ENCODE results near the gene RBFA. TPM values are rescaled to one million over a fixed set of nuclear protein-coding genes. Genes with fewer than 3 reads are reported as not detected.

The RBFA gene
- total and polyA plus RNA-seq, 11 donors = 15.5 to 32.2 (median 21.6) TPM

- TF ChIP-seq CTCF (IDR thresholded peaks at IDR 0.05) (no peak), POLR2A (IDR thresholded peaks at IDR 0.05) (no peak)
- intact Hi-C loops (cut with DNase I) = no loop called here
- Histone ChIP-seq H3K4me1 (no peaks in the 10 kb centered on the region), H3K27ac (no peak overlapping the region), H3K36me3 (peaks cover 0 to under 1% (median 0%) of the 10 kb centered on the region in 9 donors), H3K27me3 (no peaks in the 10 kb centered on the region), H3K9me3 (peaks cover 0 to 20% (median 5%) of the 10 kb centered on the region in 12 donors), H3K4me3 (no peak overlapping the region)
- WGBS, 4 donors = 89 to 91% (median 90%) methylated on average over 8 to 9 of the region's 9 CpGs
- ATAC-seq (no peak), DNase-seq (no peak)
Measured at GRCh38 chr18:80065705-80066104, 31.5 kb downstream of the RBFA start.

- TF ChIP-seq CTCF (IDR thresholded peaks at IDR 0.05) (no peak), POLR2A (IDR thresholded peaks at IDR 0.05) (no peak)
- DNase-seq (no peak), ATAC-seq (no peak)
- no peaks in the 10 kb centered on the region for H3K27me3 ChIP-seq
- peaks cover 0 to 2% (median 0%) of the 10 kb centered on the region in 9 donors for H3K36me3 ChIP-seq
- WGBS, 4 donors = 85 to 92% (median 89%) methylated on average over 8 of the region's 8 CpGs
- intact Hi-C loops (cut with DNase I) = no loop called here
- no peaks in the 10 kb centered on the region for H3K4me1 ChIP-seq
- no peak overlapping the region for H3K27ac ChIP-seq
- H3K4me3 ChIP-seq = no peak overlapping the region
- H3K9me3 ChIP-seq = peaks cover 0 to 9% (median 0%) of the 10 kb centered on the region in 12 donors
Measured at GRCh38 chr18:80067321-80067720, 33.1 kb downstream of the RBFA start.

- TF ChIP-seq POLR2A (IDR thresholded peaks at IDR 0.05) = no peak
- no peak for TF ChIP-seq CTCF (IDR thresholded peaks at IDR 0.05)
- Histone ChIP-seq H3K4me3 (no peak overlapping the region), H3K9me3 (peaks cover 0 to 3% (median 0%) of the 10 kb centered on the region in 12 donors), H3K4me1 (no peaks in the 10 kb centered on the region), H3K27me3 (no peaks in the 10 kb centered on the region), H3K27ac (no peak overlapping the region), H3K36me3 (peaks cover 0 to 2% (median 0%) of the 10 kb centered on the region in 9 donors)
- 88 to 95% (median 92%) methylated on average over 10 of the region's 10 CpGs for WGBS, 4 donors
- no peak for ATAC-seq
- DNase-seq = no peak
- intact Hi-C loops (cut with DNase I) = no loop called here
Measured at GRCh38 chr18:80067897-80068296, 33.7 kb downstream of the RBFA start.

- H3K36me3 ChIP-seq = peaks cover 0 to 2% (median 0%) of the 10 kb centered on the region in 9 donors
- intact Hi-C loops (cut with DNase I) = no loop called here
- no peak for TF ChIP-seq POLR2A (IDR thresholded peaks at IDR 0.05)
- TF ChIP-seq CTCF (IDR thresholded peaks at IDR 0.05) = no peak
- no peak for ATAC-seq
- DNase-seq = no peak
- H3K9me3 ChIP-seq = no peaks in the 10 kb centered on the region
- WGBS, 4 donors = 76 to 87% (median 80%) methylated on average over 10 of the region's 10 CpGs
- no peak overlapping the region for H3K4me3 ChIP-seq
- H3K4me1 ChIP-seq = no peaks in the 10 kb centered on the region
- H3K27ac ChIP-seq = no peak overlapping the region
- H3K27me3 ChIP-seq = no peaks in the 10 kb centered on the region
Measured at GRCh38 chr18:80068571-80069272, 34.5 kb downstream of the RBFA start.

All from heart left ventricle (tissue), 16 donors.